Aorta (tissue), 5 donors: ENCODE data around the gene NAA80. TPM values are rescaled to one million over a fixed set of nuclear protein-coding genes. Genes with fewer than 3 reads are reported as not detected.

Experiments
- ATAC-seq: fragments of 200-7000 bp; cut with Tn5 transposase; one replicate; pipeline ENCODE4 v1.9.1; 2022; ENCODE audit warnings: moderate library complexity; ENCODE audit not compliant: low FRiP score
- DNase-seq, 2 donors: peaks; one replicate each; pipeline ENCODE4 v3.0.0-alpha.2; 2020
- H3K27ac ChIP-seq, 2 donors: one replicate each; pipeline ENCODE4 v1.5.1; 2013; ENCODE audit warnings: low read length in 2 of 2, mild to moderate bottlenecking in 2 of 2, moderate library complexity in 2 of 2, control low read depth in 1 of 2, inconsistent platforms in 1 of 2, low read depth in 1 of 2
- H3K27me3 ChIP-seq, 2 donors: one replicate each; pipeline ENCODE4 v1.6.1; 2013; ENCODE audit warnings: control low read depth in 1 of 2, low read length in 1 of 2, mild to moderate bottlenecking in 1 of 2, moderate library complexity in 1 of 2; ENCODE audit not compliant: insufficient read depth in 2 of 2, control insufficient read depth in 1 of 2
- H3K36me3 ChIP-seq, 2 donors: one replicate each; pipeline ENCODE4 v1.6.1; 2013; ENCODE audit warnings: control low read depth in 1 of 2, low read length in 1 of 2, mild to moderate bottlenecking in 1 of 2; ENCODE audit not compliant: insufficient read depth in 2 of 2, control insufficient read depth in 1 of 2
- H3K4me1 ChIP-seq, 2 donors: one replicate each; pipeline ENCODE4 v1.6.1; 2013; ENCODE audit warnings: low read length in 2 of 2, control low read depth in 1 of 2, mild to moderate bottlenecking in 1 of 2, moderate library complexity in 1 of 2; ENCODE audit not compliant: insufficient read depth in 2 of 2, control insufficient read depth in 1 of 2
- H3K4me3 ChIP-seq, 2 donors: one replicate each; pipeline ENCODE4 v1.5.1; 2013; ENCODE audit warnings: low read length in 2 of 2, control low read depth in 1 of 2, mild to moderate bottlenecking in 1 of 2
- H3K9me3 ChIP-seq: one replicate; pipeline ENCODE4 v1.6.1; 2013; ENCODE audit warnings: mild to moderate bottlenecking, low read length; ENCODE audit not compliant: control insufficient read depth
- WGBS, 2 donors: extraction: QIAGEN DNeasy Blood & Tissue Kit; methylation state at CpG; one replicate each; pipeline ENCODE4 v1.1.7; 2013; 5-methylcytosine and 5-hydroxymethylcytosine counted together
- intact Hi-C, 2 donors: fragments of 100-400 bp; cut with DNase I; formaldehyde crosslinking; loops; one replicate each; pipeline versions ENCODE4 v1.14.2 to v1.15.0; 2022
- polyA plus RNA-seq, 2 donors: library from polyadenylated mRNA; stranded (reverse); fragments of 200-250 nt; gene quantifications; one replicate each; pipeline ENCODE4 v1.2.3, GENCODE V29; 2013
- total RNA-seq, 2 donors: library from RNA; stranded (reverse); fragmentation: NEBNext Ultra II Directional; extraction: Animal tissue kit (Norgen Biotek cat#: 25700); gene quantifications; one replicate each; pipeline ENCODE4 v1.2.1, GENCODE V29; 2021
- donor health status: healthy with polysubstance abuse.
- donor health status: Bipolar disorder and iron deficiency.
- donor health status: DM: no; HTN: no; CAD: no.
- donor health status: DM: no; HTN: no; CAD: no.
- donor health status: DM: yes; HTN: yes; CAD: no.

The NAA80 gene
- total and polyA plus RNA-seq, 4 donors = 2.8 to 16.9 (median 11.8) TPM

DNA sequence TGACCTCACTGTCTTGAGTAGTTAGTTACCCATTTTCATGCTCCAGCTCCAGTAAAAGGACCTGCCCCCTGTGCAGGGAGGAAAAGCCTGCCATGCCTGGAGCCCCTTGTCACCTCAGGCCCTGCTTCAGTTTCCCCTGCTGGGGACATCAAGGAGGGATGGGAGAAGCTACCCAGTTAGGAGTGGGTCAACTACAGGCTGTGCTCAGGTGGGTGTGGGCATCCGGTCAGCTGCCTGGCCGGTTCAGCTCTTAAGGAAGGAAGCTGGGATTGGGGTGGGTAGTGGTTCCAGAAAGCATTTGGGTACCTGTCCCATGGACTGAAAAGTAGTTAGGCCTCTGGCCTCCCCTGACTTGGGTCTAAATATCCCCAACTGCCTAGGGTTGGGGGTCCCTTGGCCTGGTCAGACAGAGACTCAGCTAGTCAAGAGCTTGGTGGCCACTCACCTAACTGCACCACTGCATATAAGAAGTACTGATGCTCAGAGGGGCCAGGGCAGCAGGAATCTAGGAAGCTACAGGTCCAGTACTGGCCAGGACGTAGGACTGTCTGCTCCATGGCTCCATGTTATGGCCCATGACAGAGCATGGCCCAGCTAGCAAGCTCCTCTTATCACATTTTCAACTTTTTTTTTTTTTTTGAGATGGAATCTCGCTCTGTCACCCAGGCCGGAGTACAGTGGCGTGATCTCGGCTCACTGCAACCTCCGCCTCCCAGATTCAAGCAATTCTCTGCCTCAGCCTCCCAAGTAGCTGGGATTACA, 19.8 kb downstream of the NAA80 start:
- DNase-seq = peak in 1 of 2 donors; percentile 37
- ATAC-seq = no peak
- H3K4me3 ChIP-seq = no peak overlapping the region
- no peaks in the 10 kb centered on the region for H3K36me3 ChIP-seq
- H3K4me1 ChIP-seq = no peaks in the 10 kb centered on the region
- no peak overlapping the region for H3K27ac ChIP-seq
- no peaks in the 10 kb centered on the region for H3K27me3 ChIP-seq
- intact Hi-C loops = loop anchor here in 1 of 2 donors (10.0 kb wide), 1 partner anchor 155 kb away; no protein-coding TSS in a partner anchor
- 93 to 94% methylated on average over 8 of the region's 8 CpGs for WGBS, 2 donors
- H3K9me3 ChIP-seq = no peaks in the 10 kb centered on the region

DNA sequence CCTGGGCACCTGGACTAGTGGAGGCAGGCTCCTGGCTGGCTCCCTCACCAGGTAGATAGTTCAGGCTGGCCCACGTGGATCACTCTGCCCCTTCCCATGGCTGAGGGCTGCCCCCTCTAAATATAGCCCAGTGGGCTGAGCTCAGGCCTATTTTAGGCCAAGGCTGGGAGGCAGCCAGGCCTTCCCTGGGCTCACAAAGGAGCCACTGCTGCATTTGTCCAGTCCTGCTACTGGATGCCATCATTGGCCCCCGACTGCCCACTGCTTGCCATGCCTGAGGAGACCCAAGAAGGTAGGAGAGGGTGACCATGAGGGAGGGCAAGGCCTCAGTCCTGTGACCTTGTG, 20.4 kb downstream of the NAA80 start, which contains the start of gene LSMEM2:
TSS of gene LSMEM2 (plus strand) at position 208 of the 345 bp plus-strand sequence. CDS start at position 235, 27 bp downstream.
- H3K9me3 ChIP-seq = no peaks in the 10 kb centered on the region
- ATAC-seq (peak; percentile 58), DNase-seq (peak in 1 of 2 donors; percentile 53)
- no peaks in the 10 kb centered on the region for H3K27me3 ChIP-seq
- no peaks in the 10 kb centered on the region for H3K36me3 ChIP-seq
- intact Hi-C loops = loop anchor here in 1 of 2 donors (10.0 kb wide), 1 partner anchor 154 kb away; no protein-coding TSS in a partner anchor
- WGBS, 2 donors = 0 to 10% methylated on average over 2 of the region's 2 CpGs
- no peaks in the 10 kb centered on the region for H3K4me1 ChIP-seq
- peak within 1 kb of the TSS in 1 of 2 donors; percentile 9 for H3K27ac ChIP-seq
- H3K4me3 ChIP-seq = no peak within 1 kb of the TSS

DNA sequence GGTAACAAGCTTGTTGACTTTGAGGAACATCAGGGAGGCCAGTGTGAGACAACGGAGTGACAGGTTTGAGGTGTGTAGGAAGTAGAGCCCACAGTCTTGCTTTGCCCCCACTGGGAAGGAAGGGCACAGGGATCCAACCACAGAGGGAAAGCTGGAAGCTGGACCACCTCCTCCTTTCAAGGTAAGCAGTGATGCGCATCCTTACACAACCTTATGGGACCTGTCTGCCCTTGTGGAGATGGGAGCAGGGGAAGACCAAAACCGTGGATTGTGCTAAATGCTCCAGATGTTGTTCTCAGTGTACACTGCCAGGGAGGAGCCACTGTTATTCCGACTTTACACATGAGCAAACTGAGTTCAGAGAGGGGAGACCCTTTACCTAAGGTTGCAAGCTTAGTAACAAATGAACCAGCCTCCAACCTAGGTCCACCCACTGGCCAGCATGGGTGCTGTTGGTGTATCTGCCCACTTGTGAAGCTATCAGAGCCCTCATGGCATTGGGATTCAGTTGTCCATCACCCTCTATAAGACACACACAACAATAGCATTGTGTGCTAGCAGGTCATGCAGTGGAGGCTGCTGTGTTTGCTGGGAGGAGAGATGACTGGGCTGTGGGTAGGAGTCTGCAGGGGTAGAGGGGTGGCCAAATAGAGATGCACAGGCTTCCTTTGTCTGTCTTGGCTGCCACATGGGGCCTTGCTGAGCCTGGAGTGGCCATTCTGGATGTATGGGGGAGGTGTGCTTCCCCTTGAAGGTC, 20.9 kb downstream of the NAA80 start:
- 75% methylated on average over 4 of the region's 4 CpGs for WGBS, 2 donors
- ATAC-seq = peak; percentile 23
- Histone ChIP-seq H3K27ac (peak overlapping the region in 1 of 2 donors; percentile 9), H3K27me3 (no peaks in the 10 kb centered on the region), H3K4me3 (no peak overlapping the region), H3K36me3 (no peaks in the 10 kb centered on the region), H3K9me3 (no peaks in the 10 kb centered on the region), H3K4me1 (no peaks in the 10 kb centered on the region)
- intact Hi-C loops = loop anchor here in 1 of 2 donors (10.0 kb wide), 1 partner anchor 154 kb away; no protein-coding TSS in a partner anchor
- DNase-seq = no peak

DNA sequence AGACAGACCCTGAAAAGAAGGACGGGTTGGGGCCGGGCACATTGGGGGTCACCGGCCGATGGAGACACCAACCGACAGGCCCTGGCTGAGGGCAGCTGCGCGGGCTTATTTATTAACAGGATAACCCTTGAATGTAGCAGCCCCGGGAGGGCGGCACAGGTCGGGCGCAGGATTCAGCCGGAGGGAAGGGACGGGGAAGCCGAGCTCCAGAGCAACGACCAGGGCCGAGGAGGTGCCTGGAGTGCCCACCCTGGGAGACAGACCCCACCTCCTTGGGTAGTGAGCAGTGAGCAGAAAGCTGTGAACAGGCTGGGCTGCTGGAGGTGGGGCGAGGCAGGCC, 22.5 kb downstream of the NAA80 start:
- Histone ChIP-seq H3K4me1 (no peaks in the 10 kb centered on the region), H3K27me3 (no peaks in the 10 kb centered on the region), H3K9me3 (no peaks in the 10 kb centered on the region), H3K27ac (no peak overlapping the region), H3K36me3 (no peaks in the 10 kb centered on the region), H3K4me3 (no peak overlapping the region)
- intact Hi-C loops = loop anchor here in 1 of 2 donors (10.0 kb wide), 1 partner anchor 152 kb away; no protein-coding TSS in a partner anchor
- DNase-seq = peak in 1 of 2 donors; percentile 40
- ATAC-seq = no peak
- WGBS, 2 donors = 90 to 91% methylated on average over 17 of the region's 17 CpGs

DNA sequence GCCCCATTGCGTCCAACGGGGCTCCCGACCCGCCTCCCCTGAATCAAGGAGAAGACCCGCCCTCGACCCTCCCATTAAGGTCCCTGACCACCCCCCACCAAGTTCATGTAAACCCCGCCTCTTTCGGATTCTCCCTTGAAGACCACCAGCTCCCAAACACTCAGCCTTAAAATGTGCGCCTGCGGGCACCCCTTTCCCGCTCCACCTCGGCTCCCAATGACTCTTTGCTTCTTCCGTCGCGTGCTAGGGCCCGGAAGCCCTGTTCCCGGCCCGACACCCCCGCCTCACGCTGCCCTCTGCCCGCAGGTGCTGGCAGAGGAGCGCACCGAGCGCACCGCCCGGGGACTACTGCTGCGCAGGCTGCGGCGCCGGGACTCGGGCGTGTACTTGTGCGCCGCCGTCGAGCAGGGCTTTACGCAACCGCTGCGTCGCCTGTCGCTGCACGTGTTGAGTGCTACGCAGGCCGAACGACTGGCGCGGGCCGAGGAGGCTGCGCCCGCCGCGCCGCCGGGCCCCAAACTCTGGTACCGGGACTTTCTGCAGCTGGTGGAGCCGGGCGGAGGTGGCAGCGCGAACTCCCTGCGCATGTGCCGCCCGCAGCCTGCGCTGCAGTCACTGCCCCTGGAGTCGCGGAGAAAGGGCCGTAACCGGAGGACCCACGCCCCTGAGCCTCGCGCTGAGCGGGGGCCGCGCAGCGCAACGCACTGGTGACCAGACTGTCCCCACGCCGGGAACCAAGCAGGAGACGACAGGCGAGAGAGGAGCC, 23.0 kb downstream of the NAA80 start:
- H3K36me3 ChIP-seq = no peaks in the 10 kb centered on the region
- intact Hi-C loops = loop anchor here (2.0 to 10.0 kb wide), 2 partner anchors 49 to 151 kb away; no protein-coding TSS in a partner anchor
- no peak overlapping the region for H3K27ac ChIP-seq
- ATAC-seq = no peak
- H3K4me1 ChIP-seq = no peaks in the 10 kb centered on the region
- peak in 1 of 2 donors; percentile 42 for DNase-seq
- 79 to 80% methylated on average over 79 of the region's 79 CpGs for WGBS, 2 donors
- no peaks in the 10 kb centered on the region for H3K9me3 ChIP-seq
- H3K27me3 ChIP-seq = no peaks in the 10 kb centered on the region
- H3K4me3 ChIP-seq = no peak overlapping the region

DNA sequence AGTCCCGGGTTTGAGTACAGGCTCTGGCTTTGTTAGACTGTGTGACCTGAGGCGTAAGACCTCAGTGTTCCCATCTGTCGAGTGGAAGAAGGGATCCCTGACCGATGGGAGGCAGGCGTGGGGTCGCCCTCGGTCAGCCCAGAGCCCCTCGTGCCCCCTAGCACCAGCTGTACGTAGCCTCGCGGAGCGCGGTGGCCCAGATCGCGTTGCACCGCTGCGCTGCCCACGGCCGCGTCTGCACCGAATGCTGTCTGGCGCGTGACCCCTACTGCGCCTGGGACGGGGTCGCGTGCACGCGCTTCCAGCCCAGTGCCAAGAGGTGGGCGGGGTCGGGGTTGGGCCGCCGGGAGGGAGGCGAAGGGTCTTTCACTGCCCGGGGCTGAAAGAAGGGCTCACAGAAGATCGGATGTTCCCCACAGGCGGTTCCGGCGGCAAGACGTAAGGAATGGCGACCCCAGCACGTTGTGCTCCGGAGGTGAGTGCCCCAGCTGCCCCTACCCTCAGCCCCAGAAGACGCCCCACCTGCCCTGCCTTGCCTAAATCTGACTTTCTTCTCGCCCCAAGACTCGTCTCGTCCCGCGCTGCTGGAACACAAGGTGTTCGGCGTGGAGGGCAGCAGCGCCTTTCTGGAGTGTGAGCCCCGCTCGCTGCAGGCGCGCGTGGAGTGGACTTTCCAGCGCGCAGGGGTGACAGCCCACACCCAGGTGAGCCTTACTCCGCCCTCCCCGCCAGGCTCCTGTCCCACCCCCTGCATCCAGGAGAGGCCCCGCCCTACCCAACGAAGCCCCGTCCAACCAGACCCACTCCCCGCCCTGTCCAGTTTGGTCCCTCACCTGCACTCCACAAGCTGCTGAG, 23.8 kb downstream of the NAA80 start:
- H3K36me3 ChIP-seq = no peaks in the 10 kb centered on the region
- no peaks in the 10 kb centered on the region for H3K27me3 ChIP-seq
- intact Hi-C loops = loop anchor here (2.0 to 10.0 kb wide), 2 partner anchors 49 to 151 kb away; no protein-coding TSS in a partner anchor
- no peak overlapping the region for H3K27ac ChIP-seq
- ATAC-seq = no peak
- 79% methylated on average over 65 of the region's 65 CpGs for WGBS, 2 donors
- H3K9me3 ChIP-seq = no peaks in the 10 kb centered on the region
- H3K4me3 ChIP-seq = no peak overlapping the region
- peak in 1 of 2 donors; percentile 51 for DNase-seq
- no peaks in the 10 kb centered on the region for H3K4me1 ChIP-seq

DNA sequence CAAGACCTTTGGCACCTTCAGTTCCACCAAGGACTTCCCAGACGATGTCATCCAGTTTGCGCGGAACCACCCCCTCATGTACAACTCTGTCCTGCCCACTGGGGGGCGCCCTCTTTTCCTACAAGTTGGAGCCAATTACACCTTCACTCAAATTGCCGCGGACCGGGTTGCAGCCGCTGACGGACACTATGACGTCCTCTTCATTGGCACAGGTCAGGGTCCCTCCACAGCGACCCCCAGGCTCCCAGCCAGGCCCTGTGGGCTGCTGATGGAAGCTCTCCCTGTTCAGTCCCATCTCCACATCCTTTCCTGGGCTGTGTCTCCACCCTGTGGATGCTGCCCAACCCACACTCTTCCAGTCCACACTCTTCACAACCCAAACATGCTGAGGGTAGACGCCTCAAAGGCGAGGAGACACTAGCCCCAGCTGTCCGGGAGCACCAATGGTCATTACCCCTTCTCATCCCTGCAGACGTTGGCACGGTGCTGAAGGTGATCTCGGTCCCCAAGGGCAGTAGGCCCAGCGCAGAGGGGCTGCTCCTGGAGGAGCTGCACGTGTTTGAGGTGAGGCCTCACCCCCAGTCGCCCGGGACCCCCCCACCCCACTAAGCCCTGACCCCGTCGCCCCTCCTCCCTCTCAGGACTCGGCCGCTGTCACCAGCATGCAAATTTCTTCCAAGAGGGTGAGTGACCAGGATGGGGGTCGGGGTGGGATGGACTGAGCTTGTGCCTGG, 24.7 kb downstream of the NAA80 start:
- Histone ChIP-seq H3K4me1 (no peaks in the 10 kb centered on the region), H3K36me3 (no peaks in the 10 kb centered on the region), H3K27me3 (no peaks in the 10 kb centered on the region), H3K4me3 (no peak overlapping the region), H3K27ac (no peak overlapping the region), H3K9me3 (no peaks in the 10 kb centered on the region)
- WGBS, 2 donors = 66 to 67% methylated on average over 26 of the region's 26 CpGs
- intact Hi-C loops = loop anchor here (2.0 to 10.0 kb wide), 2 partner anchors 48 to 150 kb away; no protein-coding TSS in a partner anchor
- peak in 1 of 2 donors; percentile 69 for DNase-seq
- ATAC-seq = no peak
